Type B pancreatic cell (in vitro differentiated cells): ENCODE results near the gene ARHGAP19. TPM values are rescaled to one million over a fixed set of nuclear protein-coding genes. Genes with fewer than 3 reads are reported as not detected.

Experiments
- DNase-seq: peaks from one replicate; pipeline ENCODE4 v3.0.0; 2021; ENCODE audit warnings: mixed read lengths; ENCODE audit not compliant: unreplicated experiment; ENCODE audit errors: extremely low spot score
- H3K27ac Mint-ChIP-seq: 2 replicates; pipeline ENCODE4 v1.8.0; 2021; ENCODE audit warnings: mild to moderate bottlenecking, mixed read lengths
- H3K27me3 Mint-ChIP-seq: 2 replicates; pipeline ENCODE4 v1.8.0; 2021; ENCODE audit warnings: mixed read lengths
- H3K36me3 Mint-ChIP-seq: 2 replicates; pipeline ENCODE4 v1.8.0; 2021; ENCODE audit warnings: mixed read lengths
- H3K4me1 Mint-ChIP-seq: one replicate; pipeline ENCODE4 v1.8.0; 2021; ENCODE audit warnings: mixed read lengths; ENCODE audit not compliant: unreplicated experiment
- H3K4me3 Mint-ChIP-seq: 2 replicates; pipeline ENCODE4 v1.8.0; 2021; ENCODE audit warnings: mild to moderate bottlenecking, mixed read lengths
- H3K9me3 Mint-ChIP-seq: 2 replicates; pipeline ENCODE4 v1.8.0; 2021; ENCODE audit warnings: mixed read lengths
- CTCF ChIP-seq: fragments of 200-600 bp; sonication (generic); conservative IDR thresholded peaks from 2 replicates; pipeline ENCODE4 v1.5.0; 2021; ENCODE audit warnings: antibody characterized with exemption, mild to moderate bottlenecking
- total RNA-seq: library from RNA; stranded (reverse); gene quantifications from 2 replicates; pipeline ENCODE4 v1.2.1, GENCODE V29; 2021; ENCODE audit warnings: low replicate concordance

ARHGAP19 gene
- total RNA-seq, 1 donor from 2014 or later: 19.8 TPM

- H3K27ac Mint-ChIP-seq: no peak overlapping the region
- no peaks in the 10 kb centered on the region for H3K9me3 Mint-ChIP-seq
- no peak for TF ChIP-seq CTCF
- peak overlapping the region; percentile 71 for H3K4me3 Mint-ChIP-seq
- H3K36me3 Mint-ChIP-seq: peaks cover 4% of the 10 kb centered on the region
- peaks cover 60% of the 10 kb centered on the region for H3K27me3 Mint-ChIP-seq
- H3K4me1 Mint-ChIP-seq: peaks cover 49% of the 10 kb centered on the region
- DNase-seq: no peak
These were observed 112.1 kb downstream of the ARHGAP19 start for GRCh38 chr10:97180363-97180755.

- H3K4me1 Mint-ChIP-seq: peaks cover 47% of the 10 kb centered on the region
- H3K36me3 Mint-ChIP-seq: peaks cover 4% of the 10 kb centered on the region
- DNase-seq: no peak
- peak; percentile 68 for TF ChIP-seq CTCF
- no peaks in the 10 kb centered on the region for H3K9me3 Mint-ChIP-seq
- H3K27me3 Mint-ChIP-seq: peaks cover 57% of the 10 kb centered on the region
- no peak overlapping the region for H3K27ac Mint-ChIP-seq
- H3K4me3 Mint-ChIP-seq: peak overlapping the region; percentile 71
These were observed 112.6 kb downstream of the ARHGAP19 start for GRCh38 chr10:97179731-97180362.

- peaks cover 52% of the 10 kb centered on the region for H3K27me3 Mint-ChIP-seq
- H3K4me1 Mint-ChIP-seq: peaks cover 42% of the 10 kb centered on the region
- no peak overlapping the region for H3K27ac Mint-ChIP-seq
- TF ChIP-seq CTCF: no peak
- no peak overlapping the region for H3K4me3 Mint-ChIP-seq
- no peak for DNase-seq
- H3K36me3 Mint-ChIP-seq: peaks cover 4% of the 10 kb centered on the region
- no peaks in the 10 kb centered on the region for H3K9me3 Mint-ChIP-seq
These were observed 113.1 kb downstream of the ARHGAP19 start for GRCh38 chr10:97179311-97179710.

- H3K27ac Mint-ChIP-seq: no peak overlapping the region
- no peak for TF ChIP-seq CTCF
- no peak for DNase-seq
- peaks cover 30% of the 10 kb centered on the region for H3K4me1 Mint-ChIP-seq
- H3K36me3 Mint-ChIP-seq: peaks cover under 1% of the 10 kb centered on the region
- no peaks in the 10 kb centered on the region for H3K9me3 Mint-ChIP-seq
- H3K27me3 Mint-ChIP-seq: peaks cover 40% of the 10 kb centered on the region
- no peak overlapping the region for H3K4me3 Mint-ChIP-seq
These were observed 114.4 kb downstream of the ARHGAP19 start for GRCh38 chr10:97178074-97178473.

GRCh38 chr10:97176226-97176625 is 116.2 kb downstream of the ARHGAP19 start:
- peaks cover 24% of the 10 kb centered on the region for H3K27me3 Mint-ChIP-seq
- TF ChIP-seq CTCF: no peak
- H3K4me1 Mint-ChIP-seq: peaks cover 27% of the 10 kb centered on the region
- no peaks in the 10 kb centered on the region for H3K36me3 Mint-ChIP-seq
- H3K27ac Mint-ChIP-seq: no peak overlapping the region
- no peaks in the 10 kb centered on the region for H3K9me3 Mint-ChIP-seq
- no peak for DNase-seq
- no peak overlapping the region for H3K4me3 Mint-ChIP-seq
